Measurements from ENCODE around the gene MEOX1. TPM values are rescaled to one million over a fixed set of nuclear protein-coding genes. Genes with fewer than 3 reads are reported as not detected.

Gene MEOX1
- total RNA-seq, 1 experiment from 2014 or later: not detected

- no peaks in the 10 kb centered on the region for H3K36me3 ChIP-seq (ENCODE audit: insufficient read depth, low read length)
- no peak overlapping the region for H3K4me2 ChIP-seq (ENCODE audit: low read depth, low read length, poor library complexity, severe bottlenecking)
- no peaks in the 10 kb centered on the region for H3K79me2 ChIP-seq (ENCODE audit: low read length)
- H3K27ac ChIP-seq (ENCODE audit: low read length): no peak overlapping the region
- no peaks in the 10 kb centered on the region for H3K9me2 ChIP-seq (replicated peaks; ENCODE audit: insufficient read depth, low read length)
- no peak for DNase-seq
- no peaks in the 10 kb centered on the region for H3K27me3 ChIP-seq (ENCODE audit: low read length)
- H3K4me3 ChIP-seq (ENCODE audit: low read length): no peak overlapping the region
- no peaks in the 10 kb centered on the region for H3K9me3 ChIP-seq (ENCODE audit: low read length)
- H3K4me1 ChIP-seq (ENCODE audit: low read length): no peaks in the 10 kb centered on the region
- no peak overlapping the region for H3K9ac ChIP-seq (ENCODE audit: low read length)
- H4K20me1 ChIP-seq (ENCODE audit: insufficient read depth, low read depth, low read length): no peaks in the 10 kb centered on the region
- H2AFZ ChIP-seq (ENCODE audit: low read length): no peak overlapping the region
These were observed 5.8 kb upstream of the MEOX1 start for GRCh38 chr17:43667506-43667905.

- Histone ChIP-seq H3K36me3 (ENCODE audit: insufficient read depth, low read length) (no peaks in the 10 kb centered on the region), H3K9me3 (ENCODE audit: low read length) (no peaks in the 10 kb centered on the region), H3K9ac (ENCODE audit: low read length) (no peak overlapping the region), H3K27me3 (ENCODE audit: low read length) (no peaks in the 10 kb centered on the region), H3K27ac (ENCODE audit: low read length) (no peak overlapping the region), H2AFZ (ENCODE audit: low read length) (no peak overlapping the region), H4K20me1 (ENCODE audit: insufficient read depth, low read depth, low read length) (no peaks in the 10 kb centered on the region), H3K4me3 (ENCODE audit: low read length) (no peak overlapping the region), H3K79me2 (ENCODE audit: low read length) (no peaks in the 10 kb centered on the region), H3K9me2 (replicated peaks; ENCODE audit: insufficient read depth, low read length) (no peaks in the 10 kb centered on the region), H3K4me1 (ENCODE audit: low read length) (no peaks in the 10 kb centered on the region), H3K4me2 (ENCODE audit: low read depth, low read length, poor library complexity, severe bottlenecking) (no peak overlapping the region)
- DNase-seq: no peak
These were observed 4.2 kb upstream of the MEOX1 start for GRCh38 chr17:43665937-43666236.

GRCh38 chr17:43665084-43665936 lies 3.6 kb upstream of the MEOX1 start:
- H3K4me1 ChIP-seq (ENCODE audit: low read length): no peaks in the 10 kb centered on the region
- H3K79me2 ChIP-seq (ENCODE audit: low read length): no peaks in the 10 kb centered on the region
- no peaks in the 10 kb centered on the region for H3K27me3 ChIP-seq (ENCODE audit: low read length)
- no peak overlapping the region for H2AFZ ChIP-seq (ENCODE audit: low read length)
- H3K36me3 ChIP-seq (ENCODE audit: insufficient read depth, low read length): no peaks in the 10 kb centered on the region
- no peaks in the 10 kb centered on the region for H3K9me2 ChIP-seq (replicated peaks; ENCODE audit: insufficient read depth, low read length)
- H3K4me3 ChIP-seq (ENCODE audit: low read length): no peak overlapping the region
- H4K20me1 ChIP-seq (ENCODE audit: insufficient read depth, low read depth, low read length): no peaks in the 10 kb centered on the region
- no peak overlapping the region for H3K27ac ChIP-seq (ENCODE audit: low read length)
- H3K9ac ChIP-seq (ENCODE audit: low read length): no peak overlapping the region
- H3K9me3 ChIP-seq (ENCODE audit: low read length): no peaks in the 10 kb centered on the region
- DNase-seq: no peak
- no peak overlapping the region for H3K4me2 ChIP-seq (ENCODE audit: low read depth, low read length, poor library complexity, severe bottlenecking)

DNA sequence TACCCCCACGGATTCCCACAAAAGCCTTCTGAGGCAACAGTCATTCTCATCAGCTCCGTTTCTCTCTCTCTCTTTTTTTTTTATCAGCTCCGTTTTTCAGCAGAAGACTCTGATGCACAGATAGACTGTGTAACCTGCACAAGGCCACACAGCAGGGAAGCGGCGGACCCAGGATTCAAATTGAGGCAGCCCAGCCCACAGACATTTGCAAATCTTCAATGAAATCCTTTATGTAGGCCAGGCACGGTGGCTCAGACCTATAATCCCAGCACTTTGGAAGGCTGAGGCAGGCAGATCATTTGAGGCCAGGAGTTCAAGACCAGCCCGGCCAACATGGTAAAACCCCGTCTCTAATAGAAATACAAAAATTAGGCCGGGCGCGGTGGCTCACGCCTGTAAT lies 2.4 kb upstream of the MEOX1 start:
- Histone ChIP-seq H3K4me2 (ENCODE audit: low read depth, low read length, poor library complexity, severe bottlenecking) (no peak overlapping the region), H3K36me3 (ENCODE audit: insufficient read depth, low read length) (no peaks in the 10 kb centered on the region), H3K9me3 (ENCODE audit: low read length) (no peaks in the 10 kb centered on the region), H3K4me3 (ENCODE audit: low read length) (no peak overlapping the region), H3K27ac (ENCODE audit: low read length) (no peak overlapping the region), H3K27me3 (ENCODE audit: low read length) (no peaks in the 10 kb centered on the region), H3K4me1 (ENCODE audit: low read length) (no peaks in the 10 kb centered on the region), H3K9me2 (replicated peaks; ENCODE audit: insufficient read depth, low read length) (no peaks in the 10 kb centered on the region), H2AFZ (ENCODE audit: low read length) (no peak overlapping the region), H3K79me2 (ENCODE audit: low read length) (no peaks in the 10 kb centered on the region), H3K9ac (ENCODE audit: low read length) (no peak overlapping the region), H4K20me1 (ENCODE audit: insufficient read depth, low read depth, low read length) (no peaks in the 10 kb centered on the region)
- no peak for DNase-seq

DNA sequence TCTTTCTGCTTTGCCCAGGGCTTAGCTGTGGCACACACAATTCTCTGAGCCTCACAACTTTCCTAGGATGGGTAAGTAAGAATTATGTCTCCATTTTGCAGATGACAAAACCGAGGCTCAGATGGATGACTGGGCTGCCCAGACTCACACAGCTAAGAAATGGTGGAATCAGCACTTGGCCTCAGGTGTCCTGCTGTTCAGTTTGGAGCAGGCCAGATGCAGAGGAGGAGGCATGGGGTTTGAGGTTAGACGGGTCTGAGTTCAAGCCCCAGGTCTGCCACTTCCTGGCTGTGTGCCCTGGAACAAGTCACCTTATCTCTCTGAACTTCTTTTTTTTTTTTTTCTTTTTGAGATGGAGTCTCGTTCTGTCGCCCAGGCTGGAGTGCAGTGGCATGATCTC lies 1.7 kb upstream of the MEOX1 start:
- Histone ChIP-seq H3K9ac (ENCODE audit: low read length) (no peak overlapping the region), H3K4me3 (ENCODE audit: low read length) (no peak overlapping the region), H4K20me1 (ENCODE audit: insufficient read depth, low read depth, low read length) (no peaks in the 10 kb centered on the region), H3K36me3 (ENCODE audit: insufficient read depth, low read length) (no peaks in the 10 kb centered on the region), H3K27me3 (ENCODE audit: low read length) (no peaks in the 10 kb centered on the region), H3K9me3 (ENCODE audit: low read length) (no peaks in the 10 kb centered on the region), H3K4me1 (ENCODE audit: low read length) (no peaks in the 10 kb centered on the region), H2AFZ (ENCODE audit: low read length) (no peak overlapping the region), H3K9me2 (replicated peaks; ENCODE audit: insufficient read depth, low read length) (no peaks in the 10 kb centered on the region), H3K4me2 (ENCODE audit: low read depth, low read length, poor library complexity, severe bottlenecking) (no peak overlapping the region), H3K79me2 (ENCODE audit: low read length) (no peaks in the 10 kb centered on the region), H3K27ac (ENCODE audit: low read length) (no peak overlapping the region)
- DNase-seq: no peak

DNA sequence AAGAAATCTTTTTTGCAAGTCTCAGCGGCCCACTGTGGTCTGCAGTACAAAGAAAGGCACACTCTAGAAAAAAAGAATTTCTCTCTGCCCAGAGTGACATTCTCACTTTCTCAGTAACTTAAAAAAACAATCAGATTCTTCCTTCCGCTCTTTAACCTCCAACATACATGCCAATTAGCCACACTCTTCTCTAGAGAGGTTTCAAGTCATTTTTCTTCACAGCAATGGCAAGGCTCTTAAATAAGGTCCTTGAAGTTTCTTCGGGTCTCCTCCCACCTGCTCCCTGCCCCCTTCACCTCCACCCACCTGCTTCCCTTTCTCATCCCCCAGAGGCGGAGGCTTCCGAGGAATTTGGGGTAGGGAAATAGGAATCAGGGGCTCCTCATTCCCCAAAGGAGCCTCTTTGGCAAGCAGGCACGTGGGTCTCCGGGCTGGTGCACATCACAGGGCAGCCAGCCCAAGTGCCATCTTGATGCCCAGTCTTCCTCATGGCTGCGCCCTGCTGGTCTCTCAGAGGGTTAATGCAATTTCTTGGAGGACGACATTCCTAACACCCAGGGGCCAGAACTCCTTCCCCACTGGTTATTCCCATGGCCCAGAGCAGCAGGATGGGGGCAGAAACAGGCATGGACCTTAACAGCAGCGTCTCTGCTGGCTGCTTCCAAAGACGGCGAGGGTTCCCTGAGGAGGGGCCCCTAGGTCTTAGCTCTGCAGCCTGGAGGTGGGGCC lies 855 bp upstream of the MEOX1 start:
- Histone ChIP-seq H2AFZ (ENCODE audit: low read length) (no peak overlapping the region), H3K4me2 (ENCODE audit: low read depth, low read length, poor library complexity, severe bottlenecking) (no peak overlapping the region), H3K9me2 (replicated peaks; ENCODE audit: insufficient read depth, low read length) (no peaks in the 10 kb centered on the region), H3K27ac (ENCODE audit: low read length) (no peak overlapping the region), H3K27me3 (ENCODE audit: low read length) (no peaks in the 10 kb centered on the region), H3K9ac (ENCODE audit: low read length) (no peak overlapping the region), H3K4me3 (ENCODE audit: low read length) (no peak overlapping the region), H3K4me1 (ENCODE audit: low read length) (no peaks in the 10 kb centered on the region), H3K9me3 (ENCODE audit: low read length) (no peaks in the 10 kb centered on the region), H3K36me3 (ENCODE audit: insufficient read depth, low read length) (no peaks in the 10 kb centered on the region), H3K79me2 (ENCODE audit: low read length) (no peaks in the 10 kb centered on the region), H4K20me1 (ENCODE audit: insufficient read depth, low read depth, low read length) (no peaks in the 10 kb centered on the region)
- no peak for DNase-seq

DNA sequence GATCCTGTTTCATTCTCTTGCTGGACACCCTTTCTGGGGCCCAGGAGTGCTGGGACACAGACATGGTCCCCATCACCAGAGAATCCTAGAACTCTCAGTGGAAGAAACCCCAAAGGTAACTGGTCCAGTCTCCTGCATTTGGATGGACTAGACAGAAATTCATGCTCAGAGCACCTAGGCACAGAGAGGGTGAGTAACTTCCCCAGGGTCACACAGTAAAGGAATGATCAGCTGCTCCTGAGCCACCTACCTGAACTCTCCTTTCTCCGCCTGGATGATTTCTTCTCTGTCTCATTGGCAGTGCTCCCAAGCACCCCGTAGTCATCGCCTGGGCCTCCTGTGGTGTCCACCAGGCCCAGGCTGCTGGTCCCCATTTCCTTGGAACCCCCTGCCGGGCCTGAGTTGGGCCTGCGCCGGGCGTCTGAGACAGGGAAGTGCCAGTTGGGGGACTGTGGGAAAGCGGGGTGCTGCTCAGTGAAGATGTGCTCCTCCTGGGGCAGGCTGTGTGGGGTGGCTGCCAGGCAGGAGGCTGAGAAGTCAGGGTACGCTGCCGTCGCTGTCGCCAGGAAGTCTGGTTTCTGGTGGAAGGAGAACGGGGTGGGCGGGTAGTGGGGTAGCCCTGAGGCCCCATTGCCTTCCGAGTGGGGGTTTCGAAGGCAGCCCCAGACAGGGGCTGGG lies 767 bp downstream of the MEOX1 start:
- Histone ChIP-seq H3K4me2 (ENCODE audit: low read depth, low read length, poor library complexity, severe bottlenecking) (no peak overlapping the region), H3K9me3 (ENCODE audit: low read length) (no peaks in the 10 kb centered on the region), H3K9ac (ENCODE audit: low read length) (no peak overlapping the region), H4K20me1 (ENCODE audit: insufficient read depth, low read depth, low read length) (no peaks in the 10 kb centered on the region), H3K79me2 (ENCODE audit: low read length) (no peaks in the 10 kb centered on the region), H3K27ac (ENCODE audit: low read length) (no peak overlapping the region), H3K27me3 (ENCODE audit: low read length) (no peaks in the 10 kb centered on the region), H3K9me2 (replicated peaks; ENCODE audit: insufficient read depth, low read length) (no peaks in the 10 kb centered on the region), H3K4me3 (ENCODE audit: low read length) (no peak overlapping the region), H2AFZ (ENCODE audit: low read length) (no peak overlapping the region), H3K36me3 (ENCODE audit: insufficient read depth, low read length) (no peaks in the 10 kb centered on the region), H3K4me1 (ENCODE audit: low read length) (peaks cover 7% of the 10 kb centered on the region)
- no peak for DNase-seq

DNA sequence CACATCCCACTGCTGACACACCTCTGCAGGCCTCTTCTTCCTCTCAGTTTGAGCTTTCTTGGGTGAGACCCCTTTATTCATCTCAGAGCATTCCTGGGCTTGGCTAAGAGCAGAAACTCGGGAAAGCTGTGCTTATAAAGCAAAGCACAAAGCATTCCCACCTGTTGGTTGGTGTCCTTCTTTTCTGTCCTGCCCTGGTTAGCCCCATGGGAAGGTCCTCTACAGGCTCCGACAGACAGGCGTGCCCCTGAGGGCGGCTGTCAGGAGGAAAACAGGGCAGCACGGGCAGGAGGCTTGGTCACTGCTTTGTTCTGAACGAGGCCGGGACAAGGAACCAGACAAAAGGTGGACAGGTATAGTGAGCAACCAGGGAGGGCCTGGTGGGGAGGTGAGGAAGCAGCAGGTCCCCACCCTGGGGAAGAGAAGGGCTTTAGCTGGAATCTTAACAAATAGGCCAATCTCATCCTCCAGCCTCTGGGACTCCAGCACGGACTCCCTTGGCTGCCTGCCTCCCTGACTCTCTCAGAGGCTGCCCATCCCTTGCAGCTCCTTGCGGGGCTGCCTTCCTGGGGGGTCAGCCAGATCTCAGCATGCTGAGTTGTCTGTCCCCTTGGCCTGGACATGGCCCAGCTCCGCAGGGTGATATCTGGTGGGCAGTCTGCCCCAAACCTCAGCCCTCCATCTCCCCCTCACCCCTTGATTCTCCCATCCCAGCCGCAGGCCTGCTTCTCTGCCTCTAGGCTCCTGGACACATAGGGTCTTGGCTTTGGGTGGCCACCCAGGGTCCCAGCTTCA lies 1.7 kb downstream of the MEOX1 start:
- Histone ChIP-seq H3K9me3 (ENCODE audit: low read length) (no peaks in the 10 kb centered on the region), H3K27ac (ENCODE audit: low read length) (no peak overlapping the region), H4K20me1 (ENCODE audit: insufficient read depth, low read depth, low read length) (no peaks in the 10 kb centered on the region), H2AFZ (ENCODE audit: low read length) (no peak overlapping the region), H3K9ac (ENCODE audit: low read length) (no peak overlapping the region), H3K4me2 (ENCODE audit: low read depth, low read length, poor library complexity, severe bottlenecking) (no peak overlapping the region), H3K79me2 (ENCODE audit: low read length) (no peaks in the 10 kb centered on the region), H3K9me2 (replicated peaks; ENCODE audit: insufficient read depth, low read length) (no peaks in the 10 kb centered on the region), H3K4me1 (ENCODE audit: low read length) (peaks cover 11% of the 10 kb centered on the region), H3K27me3 (ENCODE audit: low read length) (no peaks in the 10 kb centered on the region), H3K36me3 (ENCODE audit: insufficient read depth, low read length) (no peaks in the 10 kb centered on the region), H3K4me3 (ENCODE audit: low read length) (no peak overlapping the region)
- DNase-seq: no peak

Data from Karpas-422 (cell line).